ENCODE data around the gene HDAC2.

DNA sequence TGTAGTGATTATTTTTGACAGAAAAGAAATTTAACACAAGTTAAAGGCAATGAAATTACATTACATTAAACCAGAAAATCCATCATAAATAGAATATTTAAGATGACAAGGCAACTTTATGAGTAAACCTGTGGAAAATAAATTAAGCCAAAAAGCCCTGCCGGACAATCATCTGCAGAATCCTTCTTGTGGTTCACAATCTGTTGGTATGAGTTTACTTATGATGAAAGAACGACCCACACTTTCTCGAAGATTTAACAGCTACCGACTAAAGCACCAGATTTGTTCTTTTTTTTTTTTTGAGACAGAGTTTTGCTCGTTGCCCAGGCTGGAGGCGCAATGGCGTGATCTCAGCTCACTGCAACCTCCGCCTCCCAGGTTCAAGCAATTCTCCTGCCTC, 21.4 kb downstream of the HDAC2 start:
- no peak for TF ChIP-seq CTCF (conservative IDR thresholded peaks at IDR 0.05; ENCODE audit: low read length)
- TF ChIP-seq EZH2phosphoT487 (IDR thresholded peaks at IDR 0.05; ENCODE audit: borderline replicate concordance, low read depth, low read length) = no peak

Measured in OCI-LY7 (cell line).